Fibroblast of villous mesenchyme (primary cell): Measurements from ENCODE around the gene COLEC11. TPM values are rescaled to one million over a fixed set of nuclear protein-coding genes. Genes with fewer than 3 reads are reported as not detected.

Source experiments
- DNase-seq: peaks from one replicate; pipeline ENCODE4 v3.0.0-alpha.2; 2010; ENCODE audit warnings: low read depth
- H3K4me3 ChIP-seq: 2 replicates; pipeline ENCODE4 v1.5.1; 2011; ENCODE audit warnings: low read depth, mild to moderate bottlenecking, low read length
- total RNA-seq: library from RNA; depleted of rRNA; stranded (reverse); fragments of >200 nt; gene quantifications from 2 replicates; pipeline ENCODE4 v1.2.3, GENCODE V29; 2012
- TF ChIP-seq, protein P1 (sequence below): IDR thresholded peaks from 2 replicates; pipeline ENCODE4 v1.5.1; 2012; ENCODE audit warnings: low read depth, mild to moderate bottlenecking, low read length; ENCODE audit not compliant: insufficient read depth

COLEC11 gene
- total RNA-seq, 1 donor = 0.43 TPM

DNA sequence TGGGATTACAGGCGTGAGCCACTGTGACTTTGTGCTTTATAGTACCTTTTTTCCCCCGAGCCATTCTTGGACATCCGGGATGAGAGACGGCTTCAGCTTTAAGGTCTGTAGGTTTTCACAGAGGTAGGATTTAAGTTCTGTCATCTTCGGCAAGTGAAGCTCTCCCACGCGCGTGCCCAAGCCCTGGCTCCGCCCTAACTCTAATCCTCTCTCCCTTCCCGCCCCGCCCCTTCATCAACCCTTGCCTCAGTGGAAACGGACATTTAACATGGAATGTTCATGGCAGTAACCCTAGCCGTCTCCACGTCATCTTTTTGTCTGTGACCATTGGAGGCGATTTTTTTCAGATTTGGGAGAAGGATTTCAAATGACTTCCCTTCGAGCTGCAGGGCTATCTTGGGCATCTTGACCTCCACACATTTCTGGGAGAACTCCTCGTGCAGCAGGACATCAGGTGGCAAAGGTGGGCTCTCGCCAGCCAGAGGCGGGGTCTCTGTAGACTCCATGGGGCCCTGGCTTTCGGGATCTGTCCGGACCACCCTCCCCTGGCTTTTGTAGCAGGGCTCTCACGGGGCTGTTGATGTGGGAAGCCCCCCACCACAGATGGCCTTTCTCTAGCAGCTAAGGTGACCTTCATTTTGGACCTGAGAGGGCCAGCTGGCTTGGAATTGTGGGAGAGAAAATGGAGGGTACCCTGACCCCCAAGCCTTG, 6.8 kb downstream of the COLEC11 start:
- no peak overlapping the region for H3K4me3 ChIP-seq
- no peak for DNase-seq
- TF ChIP-seq, protein P1, sequence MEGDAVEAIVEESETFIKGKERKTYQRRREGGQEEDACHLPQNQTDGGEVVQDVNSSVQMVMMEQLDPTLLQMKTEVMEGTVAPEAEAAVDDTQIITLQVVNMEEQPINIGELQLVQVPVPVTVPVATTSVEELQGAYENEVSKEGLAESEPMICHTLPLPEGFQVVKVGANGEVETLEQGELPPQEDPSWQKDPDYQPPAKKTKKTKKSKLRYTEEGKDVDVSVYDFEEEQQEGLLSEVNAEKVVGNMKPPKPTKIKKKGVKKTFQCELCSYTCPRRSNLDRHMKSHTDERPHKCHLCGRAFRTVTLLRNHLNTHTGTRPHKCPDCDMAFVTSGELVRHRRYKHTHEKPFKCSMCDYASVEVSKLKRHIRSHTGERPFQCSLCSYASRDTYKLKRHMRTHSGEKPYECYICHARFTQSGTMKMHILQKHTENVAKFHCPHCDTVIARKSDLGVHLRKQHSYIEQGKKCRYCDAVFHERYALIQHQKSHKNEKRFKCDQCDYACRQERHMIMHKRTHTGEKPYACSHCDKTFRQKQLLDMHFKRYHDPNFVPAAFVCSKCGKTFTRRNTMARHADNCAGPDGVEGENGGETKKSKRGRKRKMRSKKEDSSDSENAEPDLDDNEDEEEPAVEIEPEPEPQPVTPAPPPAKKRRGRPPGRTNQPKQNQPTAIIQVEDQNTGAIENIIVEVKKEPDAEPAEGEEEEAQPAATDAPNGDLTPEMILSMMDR = no peak

DNA sequence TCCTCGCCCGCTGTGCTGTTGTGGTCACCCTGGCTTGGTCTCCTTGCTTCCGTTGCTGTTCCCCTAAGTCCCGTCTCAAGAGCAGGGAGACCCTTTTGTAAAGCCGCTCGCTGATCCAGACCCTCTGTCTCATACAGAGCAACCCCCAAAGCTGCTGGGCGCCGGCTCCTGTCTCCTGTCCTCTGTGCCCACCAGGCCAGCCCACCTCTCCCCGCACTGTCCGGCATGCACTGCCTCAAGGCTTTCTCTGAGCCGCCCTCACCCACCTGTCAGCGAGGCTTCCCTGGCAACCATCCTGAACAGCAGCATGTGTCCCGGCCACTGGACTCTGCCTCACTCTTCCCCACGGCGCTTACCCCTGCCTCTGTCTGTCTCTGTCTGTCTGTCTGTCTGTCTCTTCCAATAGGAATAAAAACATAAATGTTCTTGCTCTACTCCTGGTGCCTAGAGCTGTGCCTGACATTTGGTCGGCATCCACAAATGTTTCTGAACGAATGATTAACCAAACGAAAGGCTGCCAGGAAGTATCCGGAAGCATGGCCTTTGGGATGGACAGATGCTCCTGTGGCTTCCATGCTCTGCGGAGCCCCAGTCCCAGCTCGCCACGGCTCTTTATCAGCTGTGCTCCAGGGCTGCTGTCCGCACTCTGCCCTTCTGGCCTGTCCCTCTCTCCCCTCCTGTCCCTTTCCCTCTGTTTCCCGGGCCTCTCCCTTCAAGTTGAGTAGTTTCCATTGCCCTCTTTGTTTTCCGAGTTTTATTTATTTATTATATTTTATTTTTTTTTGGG, 7.8 kb downstream of the COLEC11 start:
- TF ChIP-seq, protein P1 = no peak
- DNase-seq = no peak
- no peak overlapping the region for H3K4me3 ChIP-seq

DNA sequence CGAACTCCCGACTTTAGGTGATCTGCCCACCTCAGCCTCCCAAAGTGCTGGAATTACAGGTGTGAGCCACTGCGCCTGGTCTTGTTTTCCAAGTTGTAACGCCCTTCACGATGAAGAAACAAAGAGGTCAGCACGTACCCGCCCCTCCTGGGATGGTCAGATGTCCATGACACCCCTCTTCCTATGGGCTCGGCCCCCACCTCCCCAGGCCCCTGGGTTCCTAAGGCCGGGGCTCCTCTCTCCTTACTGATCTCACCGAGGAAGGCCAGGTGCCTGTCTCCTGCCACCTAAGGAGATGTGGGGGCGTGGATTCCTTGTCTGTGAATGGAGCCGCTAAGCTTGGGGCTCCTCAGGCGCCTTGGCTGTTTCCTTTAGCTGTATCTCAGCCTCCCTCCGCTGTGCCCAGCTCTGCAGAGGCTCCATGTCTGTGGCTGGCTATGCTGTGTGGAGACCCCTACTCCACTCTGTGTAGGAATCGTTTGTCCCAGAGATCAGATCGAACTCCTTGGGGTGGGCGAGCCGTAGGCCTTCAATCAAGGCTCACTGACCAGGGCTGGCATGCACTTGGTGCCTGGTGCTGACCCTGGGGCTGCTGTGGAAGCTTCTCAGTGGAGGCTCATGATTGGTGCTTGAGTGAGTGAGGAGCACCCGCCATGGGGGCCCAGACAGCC, 8.8 kb downstream of the COLEC11 start:
- no peak for DNase-seq
- TF ChIP-seq, protein P1 = no peak
- no peak overlapping the region for H3K4me3 ChIP-seq

DNA sequence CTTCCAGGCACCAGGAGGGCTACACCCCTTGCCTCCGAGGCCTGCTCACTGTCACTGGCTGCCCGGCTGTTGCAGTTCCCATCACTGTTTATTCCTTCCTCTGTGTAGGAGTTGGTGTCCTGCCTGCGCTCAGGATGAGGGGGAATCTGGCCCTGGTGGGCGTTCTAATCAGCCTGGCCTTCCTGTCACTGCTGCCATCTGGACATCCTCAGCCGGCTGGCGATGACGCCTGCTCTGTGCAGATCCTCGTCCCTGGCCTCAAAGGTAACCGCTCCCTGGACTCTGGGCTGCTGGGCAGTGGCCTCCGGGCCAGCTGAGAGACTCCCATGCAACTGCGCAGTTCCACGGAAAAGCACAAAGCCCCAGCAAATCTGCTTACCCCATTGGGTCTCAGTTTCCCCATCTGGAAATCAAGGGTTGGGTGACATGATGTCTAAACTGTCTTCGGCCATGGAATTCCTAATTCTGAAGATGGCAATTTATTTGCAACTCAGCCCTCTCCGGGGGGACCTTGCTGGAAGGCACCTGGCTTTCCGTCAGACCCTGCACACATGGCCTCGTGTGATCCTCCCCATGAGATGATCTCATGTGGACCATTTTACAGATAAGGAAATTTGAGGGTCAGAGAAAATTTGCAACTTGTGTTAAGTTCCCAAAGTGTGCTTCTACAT, 9.4 kb downstream of the COLEC11 start:
- DNase-seq = peak; percentile 53
- TF ChIP-seq, protein P1 = no peak
- no peak overlapping the region for H3K4me3 ChIP-seq

DNA sequence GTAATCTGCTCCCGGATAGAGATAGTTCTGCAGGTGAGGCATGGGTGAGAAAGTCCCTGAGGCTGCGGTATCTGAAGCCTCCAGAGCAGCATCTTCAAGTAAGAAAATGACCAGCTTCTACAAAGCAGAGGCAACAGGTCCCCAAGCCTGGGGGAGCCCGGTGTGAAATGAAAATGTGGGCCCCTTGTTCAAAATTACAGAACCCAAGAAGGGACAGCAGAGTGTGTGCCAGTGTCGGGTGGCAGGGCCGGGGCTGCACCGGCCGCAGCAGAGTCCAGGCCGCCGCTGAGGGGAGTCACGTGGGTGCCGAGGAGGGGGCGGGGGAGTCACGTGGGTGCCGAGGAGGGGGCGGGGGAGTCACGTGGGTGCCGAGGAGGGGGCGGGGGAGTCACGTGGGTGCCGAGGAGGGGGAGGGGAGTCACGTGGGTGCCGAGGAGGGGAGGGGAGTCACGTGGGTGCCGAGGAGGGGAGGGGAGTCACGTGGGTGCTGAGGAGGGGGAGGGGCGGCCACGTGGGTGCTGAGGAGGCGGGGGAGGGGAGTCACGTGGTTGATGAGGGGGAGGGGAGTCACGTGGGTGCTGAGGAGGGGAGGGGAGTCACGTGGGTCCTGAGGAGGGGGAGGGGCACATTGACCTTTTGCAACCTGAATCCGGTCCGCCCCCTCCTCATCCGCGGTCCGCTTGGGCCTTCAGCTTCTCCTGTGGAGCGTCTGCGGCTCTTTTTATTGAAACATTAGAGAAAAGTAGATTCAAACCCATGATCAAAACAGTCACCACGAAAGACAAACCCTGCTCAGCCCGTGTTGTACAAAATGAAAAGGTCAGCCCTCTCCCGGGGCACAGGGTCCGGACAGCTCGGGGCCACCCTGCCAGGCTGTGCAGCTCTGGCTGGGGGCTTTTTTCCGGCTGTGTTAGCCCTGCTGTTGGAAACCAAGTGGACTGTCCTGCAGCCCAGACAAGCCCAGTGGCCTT, 10.4 kb downstream of the COLEC11 start:
- no peak overlapping the region for H3K4me3 ChIP-seq
- DNase-seq = peak; percentile 63
- TF ChIP-seq, protein P1 = no peak

DNA sequence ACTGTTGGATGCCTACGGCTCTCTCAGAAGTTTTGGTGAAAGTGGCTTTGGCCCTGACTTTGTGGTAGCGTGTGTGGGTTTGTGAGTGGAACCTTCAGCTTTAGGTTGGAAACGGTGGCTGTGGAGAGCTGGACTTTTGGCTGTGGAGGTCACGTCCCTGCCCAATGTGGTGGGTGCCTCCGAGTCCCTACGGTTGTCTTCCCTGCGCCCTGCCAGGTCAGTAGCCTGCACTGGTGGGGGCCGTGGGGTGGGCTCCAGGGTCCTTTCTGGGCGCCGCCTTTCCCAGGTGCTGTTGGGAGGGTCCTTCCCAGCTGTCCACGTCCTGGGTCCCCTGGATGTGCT, 11.1 kb downstream of the COLEC11 start:
- no peak overlapping the region for H3K4me3 ChIP-seq
- DNase-seq = no peak
- TF ChIP-seq, protein P1 = no peak
